ENCODE data around the gene RALGDS.
"Not testable (repeated sequence)": the region's sequence is repeated elsewhere in the genome, so short reads cannot be mapped to it uniquely, and the experiment has no call there.

The RALGDS gene

DNA sequence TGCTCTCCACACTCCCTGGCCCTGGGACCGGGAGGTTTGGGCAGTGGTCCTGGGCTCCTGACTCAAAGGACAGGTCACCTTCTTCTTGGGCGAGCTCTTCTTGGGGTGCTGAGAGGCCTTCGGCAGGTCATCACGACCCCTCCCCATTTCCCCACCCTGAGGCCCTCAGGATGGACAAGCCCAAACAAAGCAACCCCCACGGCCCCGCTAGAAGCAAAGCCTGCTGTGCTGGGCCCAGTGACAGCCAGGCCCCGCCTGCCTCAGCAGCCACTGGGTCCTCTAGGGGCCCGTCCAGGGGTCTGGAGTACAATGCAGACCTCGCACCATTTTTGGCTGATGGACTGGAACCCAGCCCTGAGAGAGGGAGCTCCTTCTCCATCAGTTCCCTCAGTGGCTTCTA, 37.4 kb downstream of the RALGDS start:
- not testable (repeated sequence) for DNase-seq

DNA sequence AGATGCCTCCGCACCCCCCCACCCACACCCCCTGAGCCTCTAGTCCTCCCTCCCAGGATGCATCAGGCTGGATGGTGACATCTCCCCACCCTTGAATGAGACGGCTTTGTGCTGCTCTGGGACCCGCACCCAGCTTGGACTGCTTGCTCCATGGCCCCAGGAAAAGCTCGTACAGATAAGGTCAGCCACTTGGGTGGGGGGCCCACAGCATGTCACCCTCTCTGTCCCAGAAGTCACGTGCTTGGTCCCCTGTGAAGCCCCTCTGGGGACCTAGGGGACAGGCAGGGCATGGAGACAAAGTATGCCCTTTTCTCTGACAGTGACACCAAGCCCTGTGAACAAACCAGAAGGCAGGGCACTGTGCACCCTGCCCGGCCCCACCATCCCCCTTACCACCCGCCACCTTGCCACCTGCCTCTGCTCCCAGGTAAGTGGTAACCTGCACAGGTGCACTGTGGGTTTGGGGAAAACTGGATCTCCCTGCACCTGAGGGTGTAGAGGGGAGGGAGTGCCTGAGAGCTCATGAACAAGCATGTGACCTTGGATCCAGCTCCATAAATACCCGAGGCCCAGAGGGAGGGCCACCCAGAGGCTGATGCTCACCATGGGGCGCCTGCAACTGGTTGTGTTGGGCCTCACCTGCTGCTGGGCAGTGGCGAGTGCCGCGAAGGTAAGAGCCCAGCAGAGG, 38.9 kb downstream of the RALGDS start:
- not testable (repeated sequence) for DNase-seq

DNA sequence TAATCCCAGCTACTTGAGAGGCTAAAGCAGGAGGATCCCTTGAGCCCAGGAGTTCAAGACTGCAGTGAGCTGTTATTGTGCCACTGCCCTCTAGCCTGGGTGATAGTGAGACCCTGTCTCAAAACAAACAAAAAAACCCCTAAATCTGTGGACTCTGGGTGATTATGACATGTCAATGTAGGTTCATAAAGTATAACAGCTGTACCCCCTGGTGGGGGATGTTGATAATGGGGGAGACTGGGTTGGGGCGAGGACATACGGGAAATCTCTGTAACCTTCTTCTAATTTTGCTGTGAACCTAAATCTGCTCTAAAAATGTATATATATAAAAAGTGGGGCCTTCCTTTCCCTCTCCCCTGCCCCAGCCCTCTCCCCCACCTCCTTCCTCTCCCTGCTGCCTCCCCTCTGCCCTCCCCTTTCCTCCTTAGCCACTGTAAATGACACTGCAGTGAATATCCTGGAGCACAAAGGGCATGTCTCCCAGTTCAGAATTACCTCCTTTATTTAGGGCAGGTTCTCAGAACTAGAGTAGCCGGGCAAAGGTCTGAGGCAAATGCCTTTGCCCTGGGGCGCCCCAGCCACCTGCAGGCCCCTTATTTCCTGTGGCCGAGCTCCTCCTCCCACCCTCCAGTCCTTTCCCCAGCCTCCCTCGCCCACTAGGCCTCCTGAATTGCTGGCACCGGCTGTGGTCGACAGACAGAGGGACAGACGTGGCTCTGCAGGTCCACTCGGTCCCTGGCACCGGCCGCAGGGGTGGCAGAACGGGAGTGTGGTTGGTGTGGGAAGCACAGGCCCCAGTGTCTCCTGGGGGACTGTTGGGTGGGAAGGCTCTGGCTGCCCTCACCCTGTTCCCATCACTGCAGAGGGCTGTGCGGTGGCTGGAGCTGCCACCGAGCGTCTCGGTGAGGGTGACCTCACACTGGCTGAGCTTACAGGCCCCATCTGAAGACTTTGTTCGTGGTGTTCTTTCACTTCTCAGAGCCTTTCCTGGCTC, 40.0 kb downstream of the RALGDS start:
- DNase-seq = not testable (repeated sequence)

DNA sequence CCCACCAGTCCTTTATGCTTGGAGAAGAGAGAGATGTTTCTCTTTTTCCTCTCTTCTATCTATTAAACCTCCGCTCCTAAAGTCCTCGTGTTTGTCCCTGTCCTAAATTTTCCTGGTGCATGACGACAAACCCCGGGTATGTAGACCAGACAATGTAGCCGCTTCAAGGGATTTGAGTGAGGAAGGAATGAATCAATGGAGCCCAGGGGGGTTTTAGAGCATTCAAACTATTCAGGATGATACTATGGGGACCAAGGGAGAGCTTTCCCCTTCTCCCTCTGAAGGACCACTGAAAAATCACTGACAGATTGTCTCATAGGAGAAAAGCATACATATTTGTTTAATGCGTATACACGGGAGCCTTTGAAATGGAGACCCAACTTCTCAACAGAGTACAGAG, 40.9 kb downstream of the RALGDS start:
- DNase-seq = no peak

DNA sequence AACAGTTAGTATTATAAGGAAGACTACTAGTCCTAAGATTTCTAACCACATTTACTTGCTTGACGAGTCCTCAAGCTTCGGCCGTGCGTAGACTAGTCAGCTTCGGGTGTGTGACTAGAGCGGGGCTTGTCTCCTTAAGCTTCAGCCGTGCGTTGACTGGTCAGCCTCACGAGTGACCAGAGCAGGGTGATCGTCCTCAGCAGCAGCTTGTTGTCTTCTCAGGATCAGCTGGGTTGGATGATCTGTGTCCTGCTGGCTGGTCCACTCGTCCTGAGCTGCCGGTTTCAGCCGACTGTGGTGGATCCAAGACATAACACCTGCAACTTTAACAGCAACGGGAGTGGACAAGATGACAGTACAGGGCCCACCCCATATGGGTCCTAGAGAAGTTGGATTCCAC, 42.6 kb downstream of the RALGDS start:
- no peak for DNase-seq

DNA sequence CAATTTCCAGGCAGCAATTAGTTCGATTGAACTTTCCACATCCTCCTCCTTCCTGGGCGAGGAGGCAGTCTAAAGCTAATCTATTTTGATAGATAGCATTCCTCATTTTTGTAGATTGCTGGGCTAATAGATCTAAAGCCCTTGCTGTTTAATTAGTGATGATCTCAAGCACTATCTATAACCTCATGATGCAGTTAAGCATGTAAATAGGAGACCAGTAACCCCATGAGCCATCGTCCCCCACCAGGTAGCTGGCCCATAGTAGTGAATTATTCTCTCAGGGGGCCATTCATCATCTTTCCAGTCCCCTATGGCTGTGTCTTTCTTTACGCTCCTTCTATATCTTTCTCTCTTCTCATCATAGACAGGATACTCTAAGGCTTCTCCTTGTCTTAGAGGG, 44.3 kb downstream of the RALGDS start:
- DNase-seq = no peak

DNA sequence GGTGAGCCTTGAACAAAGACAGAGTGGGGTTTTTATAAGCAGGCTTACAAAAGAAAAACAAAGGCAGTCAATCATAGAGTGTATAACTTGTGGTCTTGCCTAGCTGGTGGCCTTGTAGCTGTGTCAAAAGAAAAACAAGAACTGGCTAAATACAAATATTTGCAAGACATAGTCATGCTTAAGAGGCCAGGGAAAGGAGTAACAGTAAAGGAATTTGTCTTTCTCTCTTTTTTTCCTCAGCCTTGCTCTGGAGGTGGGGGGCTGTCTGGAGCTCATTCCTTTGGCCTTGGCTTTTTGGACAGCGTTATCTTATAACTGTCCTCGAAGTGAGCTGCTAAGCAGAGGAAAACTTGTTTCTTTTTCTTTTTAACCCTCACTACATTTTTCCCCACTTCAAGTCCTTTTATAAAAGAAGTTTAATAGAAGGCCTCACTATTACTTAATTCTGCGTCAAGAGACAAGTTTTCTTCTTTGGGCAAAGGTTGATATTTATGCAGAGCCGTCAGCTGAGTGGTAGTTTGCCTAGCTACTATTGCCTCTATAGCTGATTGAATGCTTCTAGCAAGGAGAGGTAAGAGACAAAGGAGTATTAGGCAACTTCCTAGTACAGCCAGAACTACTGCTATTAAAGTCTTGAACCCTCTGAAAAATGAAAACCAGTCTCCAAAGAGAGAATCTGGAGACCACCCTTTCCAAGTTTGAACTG, 45.0 kb downstream of the RALGDS start:
- no peak for DNase-seq

DNA sequence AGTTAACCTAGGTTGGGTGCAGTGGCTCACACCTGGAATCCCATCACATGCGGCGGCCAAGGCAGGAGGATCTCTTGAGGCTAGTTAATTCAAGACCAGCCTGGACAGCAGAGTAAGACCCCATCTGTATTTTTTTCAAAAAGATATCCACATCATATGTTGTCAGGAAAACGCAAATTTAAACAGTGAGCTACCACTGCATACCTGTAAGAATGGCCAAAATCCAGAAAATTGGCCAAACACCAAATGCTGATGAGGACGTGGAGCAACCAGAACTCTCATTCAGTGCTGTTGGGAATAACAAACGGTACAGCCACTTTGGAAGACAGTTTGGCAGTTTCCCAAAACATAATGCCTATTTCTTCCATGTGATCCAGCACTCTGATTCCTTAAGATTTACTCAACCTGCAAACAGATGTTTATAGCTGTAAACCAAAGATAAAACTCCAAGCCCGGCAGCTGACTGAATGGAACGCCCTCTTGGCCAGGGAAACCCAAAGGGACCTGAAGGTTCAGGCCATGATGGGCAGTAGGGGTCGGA, 46.9 kb downstream of the RALGDS start:
- DNase-seq = no peak

DNA sequence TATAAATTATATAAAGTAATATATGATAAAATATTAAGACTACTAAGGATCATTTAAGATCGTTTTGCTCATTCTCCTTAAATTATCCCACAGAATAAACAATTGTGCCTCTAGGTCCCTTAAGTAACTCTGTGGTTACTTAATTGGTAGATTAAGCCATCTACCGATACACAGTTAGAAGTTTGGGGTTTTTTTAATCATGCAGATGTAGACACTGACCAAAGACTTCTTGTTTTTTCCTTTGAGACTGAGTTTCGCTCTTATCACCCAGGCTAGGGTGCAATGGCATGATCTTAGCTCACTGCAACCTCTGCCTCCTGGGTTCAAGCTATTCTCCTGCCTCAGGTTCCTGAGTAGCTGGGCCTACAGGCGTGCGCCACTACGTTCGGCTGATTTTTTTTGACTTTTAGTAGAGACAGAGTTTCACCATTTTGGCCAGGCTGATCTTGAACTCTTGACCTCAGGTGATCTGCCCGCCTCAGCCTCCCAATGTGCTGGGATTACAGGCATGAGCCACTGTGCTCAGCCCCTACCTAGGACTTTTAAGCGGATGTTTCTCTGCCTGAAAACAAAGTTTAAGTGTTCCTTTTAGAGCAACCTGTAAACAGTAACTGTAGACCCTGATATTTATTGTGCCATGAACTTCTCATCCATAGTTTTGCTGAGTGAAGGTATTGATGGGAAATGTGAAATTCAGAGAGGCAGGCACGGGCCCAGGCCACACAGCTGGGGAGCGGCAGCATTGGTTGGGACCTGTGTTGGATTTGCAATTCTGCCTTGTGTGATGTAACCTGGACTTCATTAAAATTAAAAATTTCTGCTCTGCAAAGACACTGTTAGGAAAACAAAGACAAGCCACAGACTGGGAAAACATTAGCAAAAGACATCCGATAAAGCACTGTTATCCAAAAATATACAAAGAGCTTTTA, 47.7 kb downstream of the RALGDS start:
- no peak for DNase-seq

DNA sequence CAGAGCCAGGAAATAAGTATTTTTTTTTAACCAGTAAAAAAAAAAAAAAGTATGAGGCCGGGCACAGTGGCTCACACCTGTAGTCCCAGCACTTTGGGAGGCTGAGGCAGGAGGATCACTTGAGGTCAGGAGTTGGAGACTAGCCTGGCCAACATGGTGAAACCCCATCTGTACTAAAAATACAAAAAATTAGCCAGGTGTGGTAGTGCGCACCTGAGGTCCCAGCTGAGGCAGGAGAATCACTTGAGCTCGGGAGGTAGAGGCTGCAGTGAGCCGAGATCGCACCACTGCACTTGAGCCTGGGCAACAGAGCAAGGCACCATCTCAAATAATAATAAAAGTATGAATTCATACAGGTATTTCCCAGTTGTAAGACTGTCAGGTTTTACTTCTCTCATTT, 48.8 kb downstream of the RALGDS start:
- not testable (repeated sequence) for DNase-seq

DNA sequence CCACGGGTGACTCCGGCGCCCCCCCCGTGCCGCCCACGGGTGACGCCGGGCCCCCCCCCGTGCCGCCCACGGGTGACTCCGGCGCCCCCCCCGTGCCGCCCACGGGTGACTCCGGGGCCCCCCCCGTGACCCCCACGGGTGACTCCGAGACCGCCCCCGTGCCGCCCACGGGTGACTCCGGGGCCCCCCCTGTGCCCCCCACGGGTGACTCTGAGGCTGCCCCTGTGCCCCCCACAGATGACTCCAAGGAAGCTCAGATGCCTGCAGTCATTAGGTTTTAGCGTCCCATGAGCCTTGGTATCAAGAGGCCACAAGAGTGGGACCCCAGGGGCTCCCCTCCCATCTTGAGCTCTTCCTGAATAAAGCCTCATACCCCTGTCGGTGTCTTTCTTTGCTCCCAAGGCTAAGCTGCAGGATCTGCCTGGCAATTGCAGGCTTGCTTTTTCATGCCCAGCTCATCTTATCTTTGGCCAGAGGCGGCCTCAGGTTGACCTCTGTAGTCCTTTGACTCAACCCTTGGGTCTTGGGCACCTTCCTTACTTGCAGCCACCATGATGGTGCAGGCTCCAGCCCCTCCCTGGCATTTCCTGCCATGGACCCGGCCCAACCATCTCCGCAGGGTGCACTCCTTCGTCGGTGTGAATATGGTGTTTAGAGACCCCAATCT, 49.4 kb downstream of the RALGDS start:
- DNase-seq = no peak

DNA sequence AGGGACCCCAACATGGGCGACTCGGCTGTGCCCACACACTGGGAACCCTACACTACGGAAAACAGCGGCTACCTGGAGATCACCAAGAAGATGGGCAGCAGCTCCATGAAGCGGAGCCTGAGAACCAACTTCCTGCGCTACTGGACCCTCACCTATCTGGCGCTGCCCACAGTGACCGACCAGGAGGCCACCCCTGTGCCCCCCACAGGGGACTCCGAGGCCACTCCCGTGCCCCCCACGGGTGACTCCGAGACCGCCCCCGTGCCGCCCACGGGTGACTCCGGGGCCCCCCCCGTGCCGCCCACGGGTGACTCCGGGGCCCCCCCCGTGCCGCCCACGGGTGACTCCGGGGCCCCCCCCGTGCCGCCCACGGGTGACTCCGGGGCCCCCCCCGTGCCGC, 50.1 kb downstream of the RALGDS start:
- not testable (repeated sequence) for DNase-seq

DNA sequence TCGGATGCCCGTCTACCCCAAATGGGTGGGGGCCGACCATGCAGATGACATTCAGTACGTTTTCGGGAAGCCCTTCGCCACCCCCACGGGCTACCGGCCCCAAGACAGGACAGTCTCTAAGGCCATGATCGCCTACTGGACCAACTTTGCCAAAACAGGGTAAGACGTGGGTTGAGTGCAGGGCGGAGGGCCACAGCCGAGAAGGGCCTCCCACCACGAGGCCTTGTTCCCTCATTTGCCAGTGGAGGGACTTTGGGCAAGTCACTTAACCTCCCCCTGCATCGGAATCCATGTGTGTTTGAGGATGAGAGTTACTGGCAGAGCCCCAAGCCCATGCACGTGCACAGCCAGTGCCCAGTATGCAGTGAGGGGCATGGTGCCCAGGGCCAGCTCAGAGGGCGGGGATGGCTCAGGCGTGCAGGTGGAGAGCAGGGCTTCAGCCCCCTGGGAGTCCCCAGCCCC, 50.5 kb downstream of the RALGDS start:
- DNase-seq = not testable (repeated sequence)

DNA sequence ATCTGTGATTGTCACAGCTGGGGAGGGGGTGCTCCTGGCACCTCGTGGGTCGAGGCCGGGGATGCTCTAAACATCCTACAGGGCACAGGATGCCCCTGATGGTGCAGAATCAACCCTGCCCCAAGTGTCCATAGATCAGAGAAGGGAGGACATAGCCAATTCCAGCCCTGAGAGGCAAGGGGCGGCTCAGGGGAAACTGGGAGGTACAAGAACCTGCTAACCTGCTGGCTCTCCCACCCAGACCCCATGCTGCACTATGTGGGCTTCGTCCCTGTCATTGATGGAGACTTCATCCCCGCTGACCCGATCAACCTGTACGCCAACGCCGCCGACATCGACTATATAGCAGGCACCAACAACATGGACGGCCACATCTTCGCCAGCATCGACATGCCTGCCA, 52.6 kb downstream of the RALGDS start:
- not testable (repeated sequence) for DNase-seq

DNA sequence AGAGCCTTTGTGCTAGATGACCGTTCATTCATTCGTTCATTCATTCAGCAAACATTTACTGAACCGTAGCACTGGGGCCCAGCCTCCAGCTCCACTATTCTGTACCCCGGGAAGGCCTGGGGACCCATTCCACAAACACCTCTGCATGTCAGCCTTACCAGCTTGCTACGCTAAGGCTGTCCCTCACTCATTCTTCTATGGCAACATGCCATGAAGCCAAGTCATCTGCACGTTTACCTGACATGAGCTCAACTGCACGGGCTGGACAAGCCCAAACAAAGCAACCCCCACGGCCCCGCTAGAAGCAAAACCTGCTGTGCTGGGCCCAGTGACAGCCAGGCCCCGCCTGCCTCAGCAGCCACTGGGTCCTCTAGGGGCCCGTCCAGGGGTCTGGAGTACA, 53.2 kb downstream of the RALGDS start:
- no peak for DNase-seq

DNA sequence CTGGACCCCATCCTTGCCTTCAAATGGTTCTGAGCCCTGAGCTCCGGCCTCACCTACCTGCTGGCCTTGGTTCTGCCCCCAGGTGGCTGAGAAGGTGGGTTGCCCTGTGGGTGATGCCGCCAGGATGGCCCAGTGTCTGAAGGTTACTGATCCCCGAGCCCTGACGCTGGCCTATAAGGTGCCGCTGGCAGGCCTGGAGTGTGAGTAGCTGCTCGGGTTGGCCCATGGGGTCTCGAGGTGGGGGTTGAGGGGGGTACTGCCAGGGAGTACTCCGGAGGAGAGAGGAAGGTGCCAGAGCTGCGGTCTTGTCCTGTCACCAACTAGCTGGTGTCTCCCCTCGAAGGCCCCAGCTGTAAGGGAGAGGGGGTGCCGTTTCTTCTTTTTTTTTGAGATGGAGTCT, 54.0 kb downstream of the RALGDS start:
- DNase-seq = no peak

DNA sequence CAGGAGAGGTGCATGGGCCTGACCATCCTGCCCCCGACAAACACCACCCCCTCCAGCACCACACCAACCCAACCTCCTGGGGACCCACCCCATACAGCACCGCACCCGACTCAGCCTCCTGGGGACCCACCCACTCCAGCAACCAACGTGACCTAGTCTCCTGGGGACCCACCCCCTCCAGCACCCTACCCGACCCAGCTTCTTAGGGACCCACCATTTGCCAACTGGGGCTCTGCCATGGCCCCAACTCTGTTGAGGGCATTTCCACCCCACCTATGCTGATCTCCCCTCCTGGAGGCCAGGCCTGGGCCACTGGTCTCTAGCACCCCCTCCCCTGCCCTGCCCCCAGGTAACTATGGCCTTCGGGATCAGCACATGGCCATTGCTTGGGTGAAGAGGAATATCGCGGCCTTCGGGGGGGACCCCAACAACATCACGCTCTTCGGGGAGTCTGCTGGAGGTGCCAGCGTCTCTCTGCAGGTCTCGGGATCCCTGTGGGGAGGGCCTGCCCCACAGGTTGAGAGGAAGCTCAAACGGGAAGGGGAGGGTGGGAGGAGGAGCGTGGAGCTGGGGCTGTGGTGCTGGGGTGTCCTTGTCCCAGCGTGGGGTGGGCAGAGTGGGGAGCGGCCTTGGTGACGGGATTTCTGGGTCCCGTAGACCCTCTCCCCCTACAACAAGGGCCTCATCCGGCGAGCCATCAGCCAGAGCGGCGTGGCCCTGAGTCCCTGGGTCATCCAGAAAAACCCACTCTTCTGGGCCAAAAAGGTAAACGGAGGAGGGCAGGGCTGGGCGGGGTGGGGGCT, 54.7 kb downstream of the RALGDS start:
- DNase-seq = no peak

DNA sequence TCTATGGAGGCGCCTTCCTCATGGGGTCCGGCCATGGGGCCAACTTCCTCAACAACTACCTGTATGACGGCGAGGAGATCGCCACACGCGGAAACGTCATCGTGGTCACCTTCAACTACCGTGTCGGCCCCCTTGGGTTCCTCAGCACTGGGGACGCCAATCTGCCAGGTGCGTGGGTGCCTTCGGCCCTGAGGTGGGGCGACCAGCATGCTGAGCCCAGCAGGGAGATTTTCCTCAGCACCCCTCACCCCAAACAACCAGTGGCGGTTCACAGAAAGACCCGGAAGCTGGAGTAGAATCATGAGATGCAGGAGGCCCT, 56.0 kb downstream of the RALGDS start:
- no peak for DNase-seq

DNA sequence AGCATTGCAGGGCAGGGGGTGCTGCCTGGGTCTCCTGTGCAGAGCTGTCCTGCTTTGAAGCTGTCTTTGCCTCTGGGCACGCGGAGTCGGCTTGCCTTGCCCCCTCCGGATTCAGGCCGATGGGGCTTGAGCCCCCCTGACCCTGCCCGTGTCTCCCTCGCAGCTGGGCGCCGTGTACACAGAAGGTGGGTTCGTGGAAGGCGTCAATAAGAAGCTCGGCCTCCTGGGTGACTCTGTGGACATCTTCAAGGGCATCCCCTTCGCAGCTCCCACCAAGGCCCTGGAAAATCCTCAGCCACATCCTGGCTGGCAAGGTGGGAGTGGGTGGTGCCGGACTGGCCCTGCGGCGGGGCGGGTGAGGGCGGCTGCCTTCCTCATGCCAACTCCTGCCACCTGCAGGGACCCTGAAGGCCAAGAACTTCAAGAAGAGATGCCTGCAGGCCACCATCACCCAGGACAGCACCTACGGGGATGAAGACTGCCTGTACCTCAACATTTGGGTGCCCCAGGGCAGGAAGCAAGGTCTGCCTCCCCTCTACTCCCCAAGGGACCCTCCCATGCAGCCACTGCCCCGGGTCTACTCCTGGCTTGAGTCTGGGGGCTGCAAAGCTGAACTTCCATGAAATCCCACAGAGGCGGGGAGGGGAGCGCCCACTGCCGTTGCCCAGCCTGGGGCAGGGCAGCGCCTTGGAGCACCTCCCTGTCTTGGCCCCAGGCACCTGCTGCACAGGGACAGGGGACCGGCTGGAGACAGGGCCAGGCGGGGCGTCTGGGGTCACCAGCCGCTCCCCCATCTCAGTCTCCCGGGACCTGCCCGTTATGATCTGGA, 56.6 kb downstream of the RALGDS start:
- DNase-seq = no peak
